H1 (cell line): ENCODE data around the gene RPS18. TPM values are rescaled to one million over a fixed set of nuclear protein-coding genes. Genes with fewer than 3 reads are reported as not detected.
A peak's percentile ranks its signal among the peaks of the same experiment; 100 is the strongest.

Source experiments
- CTCF ChIA-PET: fragments of 300-600 bp; sonication (Branson Sonifier 250); formaldehyde crosslinking; loops from one replicate; lab custom pipeline; 2021; ENCODE audit not compliant: partially characterized antibody; lab: Charles Lee
- POLR2A ChIA-PET: fragments of 300-600 bp; sonication (Branson Sonifier 250); formaldehyde crosslinking; loops from one replicate; lab custom pipeline; 2021; ENCODE audit warnings: inconsistent platforms; ENCODE audit not compliant: partially characterized antibody; lab: Charles Lee
- DNase-seq, 2 experiments: peaks; one replicate each; pipeline versions ENCODE4 v3.0.0 to v3.0.0-alpha.2; 2010 to 2022; ENCODE audit warnings: low spot score in 2 of 2, low read depth in 1 of 2, mixed read lengths in 1 of 2
- FAIRE-seq: peaks from 2 replicates; lab custom pipeline; 2011; peaks lifted over from hg19 to GRCh38; lab: Jason Lieb, UNC
- H2AFZ ChIP-seq: 2 replicates; pipeline ENCODE4 v1.8.1; 2012; ENCODE audit warnings: low read length, inconsistent platforms
- H2AK5ac ChIP-seq: 2 replicates; pipeline ENCODE4 v1.6.1; 2013; ENCODE audit warnings: low read depth, low read length
- H2BK120ac ChIP-seq: replicated peaks from 2 replicates; pipeline ENCODE3; 2013; ENCODE audit warnings: low read depth, low read length, inconsistent platforms
- H2BK12ac ChIP-seq: 2 replicates; pipeline ENCODE4 v1.6.1; 2013; ENCODE audit warnings: low read depth, low read length
- H2BK15ac ChIP-seq: 2 replicates; pipeline ENCODE4 v1.6.1; 2013; ENCODE audit warnings: low read length
- H2BK20ac ChIP-seq: 2 replicates; pipeline ENCODE4 v1.6.1; 2013; ENCODE audit warnings: low read length
- H2BK5ac ChIP-seq: 2 replicates; pipeline ENCODE4 v1.6.1; 2013; ENCODE audit warnings: low read depth, low read length
- H3K14ac ChIP-seq: 2 replicates; pipeline ENCODE4 v1.6.1; 2013; ENCODE audit warnings: inconsistent platforms; ENCODE audit not compliant: insufficient read length
- H3K18ac ChIP-seq: 2 replicates; pipeline ENCODE4 v1.6.1; 2013; ENCODE audit warnings: low read length; ENCODE audit errors: extremely low read depth
- H3K23ac ChIP-seq: 2 replicates; pipeline ENCODE4 v1.6.1; 2013; ENCODE audit warnings: inconsistent platforms; ENCODE audit not compliant: insufficient read length
- H3K23me2 ChIP-seq: 2 replicates; pipeline ENCODE4 v1.6.1; 2013; ENCODE audit warnings: low read depth, low read length
- H3K27ac ChIP-seq: 2 replicates; pipeline ENCODE4 v1.6.1; 2011; ENCODE audit warnings: low read depth, low read length, inconsistent platforms
- H3K27me3 ChIP-seq, 4 experiments: replicated peaks in 1 of 4; 1 replicate in 1 of 4; 2 replicates in 3 of 4; pipeline versions ENCODE4 v1.6.1 to v1.8.1; 2011 to 2013; ENCODE audit warnings: low read length in 3 of 4, mild to moderate bottlenecking in 3 of 4, inconsistent platforms in 2 of 4, mixed read lengths in 2 of 4, moderate library complexity in 1 of 4; ENCODE audit not compliant: control insufficient read depth in 3 of 4, insufficient read depth in 3 of 4; ENCODE audit errors: extremely low read depth in 1 of 4
- H3K36me3 ChIP-seq, 4 experiments: 2 replicates each; pipeline versions ENCODE4 v1.6.1 to v1.8.1; 2011 to 2013; ENCODE audit warnings: mild to moderate bottlenecking in 4 of 4, low read length in 3 of 4, moderate library complexity in 2 of 4, control low read depth in 1 of 4, inconsistent platforms in 1 of 4; ENCODE audit not compliant: insufficient read depth in 4 of 4, control insufficient read depth in 2 of 4
- H3K4ac ChIP-seq: replicated peaks from 2 replicates; pipeline ENCODE3; 2013; ENCODE audit warnings: low read length, low read depth, mixed read lengths, inconsistent platforms; ENCODE audit not compliant: insufficient read length
- H3K4me1 ChIP-seq, 4 experiments: replicated peaks in 1 of 4; 1 replicate in 1 of 4; 2 replicates in 3 of 4; pipeline versions ENCODE4 v1.6.1 to v1.8.1; 2011 to 2013; ENCODE audit warnings: low read length in 3 of 4, inconsistent platforms in 2 of 4, mixed read lengths in 1 of 4; ENCODE audit not compliant: insufficient read depth in 4 of 4, control insufficient read depth in 3 of 4
- H3K4me2 ChIP-seq, 2 experiments: 2 replicates each; pipeline versions ENCODE4 v1.6.1 to v1.8.1; 2011 to 2013; ENCODE audit warnings: low read depth in 2 of 2, low read length in 2 of 2, control low read depth in 1 of 2, inconsistent platforms in 1 of 2, mild to moderate bottlenecking in 1 of 2; ENCODE audit not compliant: insufficient read depth in 1 of 2
- H3K4me3 ChIP-seq, 4 experiments: fragments of 200-600, 300-600 bp in 1 of 4; sonication (generic), shearing (Covaris generic), sonication (Bioruptor Twin) in 1 of 4; 2 replicates each; pipeline versions ENCODE4 v1.5.1 to v1.8.1; 2011 to 2016; ENCODE audit warnings: low read length in 4 of 4, low read depth in 3 of 4, control low read depth in 2 of 4, inconsistent platforms in 2 of 4, mild to moderate bottlenecking in 2 of 4, mixed read lengths in 1 of 4, moderate library complexity in 1 of 4; ENCODE audit not compliant: insufficient read depth in 2 of 4; ENCODE audit errors: extremely low read depth in 1 of 4
- H3K56ac ChIP-seq: replicated peaks from 2 replicates; pipeline ENCODE3; 2013; ENCODE audit warnings: low read depth, mild to moderate bottlenecking, mixed read lengths, low read length, inconsistent platforms; ENCODE audit not compliant: insufficient read length
- H3K79me1 ChIP-seq: 2 replicates; pipeline ENCODE4 v1.6.1; 2013; ENCODE audit warnings: low read depth, low read length, control low read depth
- H3K79me2 ChIP-seq, 2 experiments: 2 replicates each; pipeline versions ENCODE4 v1.6.1 to v1.8.1; 2012 to 2013; ENCODE audit warnings: low read length in 2 of 2, mild to moderate bottlenecking in 2 of 2, inconsistent platforms in 1 of 2; ENCODE audit not compliant: insufficient read depth in 2 of 2, control insufficient read depth in 1 of 2
- H3K9ac ChIP-seq, 4 experiments: replicated peaks in 1 of 4; 1 replicate in 1 of 4; 2 replicates in 3 of 4; pipeline versions ENCODE4 v1.6.1 to v1.8.1; 2011 to 2013; ENCODE audit warnings: low read depth in 3 of 4, low read length in 3 of 4, control low read depth in 2 of 4, mild to moderate bottlenecking in 2 of 4, moderate library complexity in 2 of 4, inconsistent platforms in 1 of 4; ENCODE audit errors: extremely low read depth in 1 of 4
- H3K9me3 ChIP-seq, 2 experiments: 2 replicates each; pipeline versions ENCODE4 v1.6.1 to v1.8.1; 2012 to 2013; ENCODE audit warnings: mild to moderate bottlenecking in 2 of 2, moderate library complexity in 2 of 2, control low read depth in 1 of 2, inconsistent platforms in 1 of 2, low read depth in 1 of 2, low read length in 1 of 2, mixed read lengths in 1 of 2; ENCODE audit not compliant: insufficient read depth in 2 of 2
- H4K20me1 ChIP-seq, 2 experiments: replicated peaks in 1 of 2; 2 replicates each; pipeline versions ENCODE3 to v1.8.1; 2011 to 2013; ENCODE audit warnings: inconsistent platforms in 2 of 2, low read length in 2 of 2, mild to moderate bottlenecking in 1 of 2; ENCODE audit not compliant: insufficient read depth in 2 of 2, control insufficient read depth in 1 of 2
- H4K5ac ChIP-seq: 2 replicates; pipeline ENCODE4 v1.6.1; 2013; ENCODE audit warnings: low read length, low read depth, mixed read lengths, inconsistent platforms; ENCODE audit not compliant: insufficient read length
- H4K8ac ChIP-seq: 2 replicates; pipeline ENCODE4 v1.8.0; 2013; ENCODE audit warnings: mild to moderate bottlenecking, moderate library complexity, low read length, inconsistent platforms; ENCODE audit not compliant: insufficient read depth; ENCODE audit errors: extremely low read depth
- H4K91ac ChIP-seq: replicated peaks from 2 replicates; pipeline ENCODE3; 2013; ENCODE audit warnings: low read length, mixed read lengths, inconsistent platforms; ENCODE audit not compliant: insufficient read length
- ATF3 ChIP-seq: IDR thresholded peaks from 2 replicates; pipeline ENCODE4 v1.6.1; 2011; ENCODE audit warnings: low read depth, mild to moderate bottlenecking, low read length; ENCODE audit not compliant: insufficient read depth
- BCL11A ChIP-seq, 2 experiments: IDR thresholded peaks; one replicate each; pipeline ENCODE4 v1.6.1; 2011; ENCODE audit warnings: low read depth in 2 of 2, low read length in 2 of 2, mild to moderate bottlenecking in 2 of 2
- CBX8 ChIP-seq: fragments of 300-800, 300-1000 bp; sonication (generic); IDR thresholded peaks from 2 replicates; pipeline ENCODE4 v1.7.1; 2016; ENCODE audit warnings: low read depth, low read length, borderline replicate concordance
- CREB1 ChIP-seq: IDR thresholded peaks from 2 replicates; pipeline ENCODE4 v1.6.1; 2012; ENCODE audit warnings: inconsistent platforms
- CTBP2 ChIP-seq: IDR thresholded peaks from 2 replicates; pipeline ENCODE4 v1.7.0; 2011; ENCODE audit warnings: borderline replicate concordance, mild to moderate bottlenecking, moderate library complexity, mixed read lengths, low read length; ENCODE audit not compliant: insufficient read depth, insufficient read length
- EZH2 ChIP-seq: fragments of 200-600 bp; sonication (generic); IDR thresholded peaks from 2 replicates; pipeline ENCODE4 v1.7.1; 2012; ENCODE audit warnings: low read depth, mild to moderate bottlenecking, moderate library complexity, low read length, inconsistent platforms; ENCODE audit not compliant: severe bottlenecking
- GABPA ChIP-seq: IDR thresholded peaks from 2 replicates; pipeline ENCODE4 v1.6.1; 2011; ENCODE audit warnings: mild to moderate bottlenecking, low read length, moderate library complexity, borderline replicate concordance; ENCODE audit not compliant: insufficient read depth
- NANOG ChIP-seq: IDR thresholded peaks from 2 replicates; pipeline ENCODE4 v1.6.1; 2011; ENCODE audit warnings: low read length, low read depth, mild to moderate bottlenecking, inconsistent platforms; ENCODE audit not compliant: insufficient read depth, poor library complexity, severe bottlenecking
- POU5F1 ChIP-seq: IDR thresholded peaks from 2 replicates; pipeline ENCODE4 v1.6.1; 2011; ENCODE audit warnings: low read depth, mild to moderate bottlenecking, low read length, moderate library complexity
- SP2 ChIP-seq: IDR thresholded peaks from 2 replicates; pipeline ENCODE4 v1.6.1; 2012; ENCODE audit warnings: mild to moderate bottlenecking, low read length, inconsistent platforms
- YY1 ChIP-seq: IDR thresholded peaks from 2 replicates; pipeline ENCODE4 v1.6.1; 2011; ENCODE audit warnings: low read depth, mild to moderate bottlenecking, low read length
- WGBS, 2 experiments: shearing (Covaris generic) in 1 of 2; methylation state at CpG; one replicate each; pipeline versions ENCODE4 v1.1.6 to v1.1.7; 2013 to 2015; ENCODE audit warnings: low lambda C conversion rate in 2 of 2, mixed read lengths in 2 of 2, inconsistent platforms in 1 of 2, low coverage in 1 of 2, missing lambda C conversion rate in 1 of 2; ENCODE audit not compliant: insufficient replicate concordance in 2 of 2, insufficient coverage in 1 of 2, insufficient read length in 1 of 2; ENCODE audit errors: extremely low coverage in 1 of 2, missing lambda C conversion rate in 1 of 2; 5-methylcytosine and 5-hydroxymethylcytosine counted together
- polyA plus RNA-seq, 7 experiments: library from polyadenylated mRNA; depleted of rRNA in 3 of 7; stranded (reverse) in 5 of 7; unstranded in 2 of 7; fragments of >200 nt in 5 of 7; fragments of 200-250 nt in 2 of 7; gene quantifications; 1 replicate in 5 of 7; 2 replicates in 1 of 7; 4 replicates in 1 of 7; pipeline versions ENCODE4 v1.2.1 to v1.2.3, GENCODE V29; 2011 to 2013; ENCODE audit warnings: missing spikeins in 2 of 7, mixed read lengths in 2 of 7
- total RNA-seq: library from RNA; stranded (reverse); fragmentation: NEBNext Ultra II Directional; extraction: Animal tissue kit (Norgen Biotek cat#: 25700); gene quantifications from 2 replicates; pipeline ENCODE4 v1.2.1, GENCODE V29; 2021
- TF ChIP-seq, protein P1 (sequence below): IDR thresholded peaks from 2 replicates; pipeline ENCODE4 v1.6.1; 2012; ENCODE audit warnings: inconsistent platforms

The RPS18 gene
- total and polyA plus RNA-seq, 2 of the 8 experiments (the other 6 are each of a cell fraction or from before 2014, with no cell fraction given): 2,796 to 7,099 TPM

DNA sequence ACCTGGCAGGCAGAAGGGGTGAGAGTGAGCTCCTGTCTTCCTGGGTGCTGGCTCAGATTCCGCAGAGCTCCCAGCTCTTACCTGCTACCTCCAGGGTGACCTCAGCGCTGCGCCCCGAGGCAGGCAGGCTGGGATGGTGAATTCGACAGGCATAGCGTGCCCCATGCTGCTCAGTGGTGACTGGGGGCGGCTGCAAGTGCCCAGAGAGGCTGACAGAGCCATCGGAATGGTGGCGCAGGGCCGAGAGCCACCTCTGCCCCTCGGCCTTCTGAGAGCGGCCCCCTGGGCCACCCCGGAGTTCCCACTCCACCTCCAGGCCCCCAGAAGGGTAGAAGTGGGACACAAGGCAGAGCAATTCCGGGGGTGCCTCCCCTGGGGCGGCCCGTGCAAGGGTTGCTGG is 32.3 kb downstream of the RPS18 start:
- Histone ChIP-seq H3K4ac (no peak overlapping the region), H4K8ac (peak overlapping the region; percentile 66), H3K56ac (no peak overlapping the region), H3K23ac (no peak overlapping the region), H2BK20ac (no peak overlapping the region), H3K23me2 (peaks cover 1% of the 10 kb centered on the region; the same call in 1 of the 2 replicates), H4K91ac (no peak overlapping the region), H3K27me3 (no peaks in the 10 kb centered on the region), H3K18ac (no peak overlapping the region), H3K4me2 (no peak overlapping the region), H2BK15ac (no peak overlapping the region), H3K9ac (no peak overlapping the region; a peak in 1 of 7 replicates), H3K79me2 (peaks cover 0 to 15% of the 10 kb centered on the region in 2 experiments; a peak in 2 of 4 replicates), H2BK12ac (no peak overlapping the region), H4K5ac (no peak overlapping the region), H3K27ac (no peak overlapping the region), H4K20me1 (peaks cover 0 to 4% of the 10 kb centered on the region in 2 experiments), H3K14ac (no peak overlapping the region), H3K4me1 (no peaks in the 10 kb centered on the region), H3K36me3 (no peaks in the 10 kb centered on the region; a peak in 2 of 8 replicates), H2AFZ (no peak overlapping the region), H2BK5ac (no peak overlapping the region), H3K4me3 (no peak overlapping the region), H3K79me1 (0 out of 2 replicates have a peak, but pooled peaks cover 3% of the 10 kb centered on the region), H2BK120ac (no peak overlapping the region), H3K9me3 (no peaks in the 10 kb centered on the region), H2AK5ac (no peak overlapping the region)
- FAIRE-seq: no peak
- CTCF ChIA-PET: no interaction called here
- 91% methylated on average over 16 of the region's 16 CpGs; no CpG with 5 or more reads in 1 of the 2 experiments for WGBS, 2 experiments
- DNase-seq: no peak
- TF ChIP-seq CBX8: no peak
- no peak for TF ChIP-seq YY1
- TF ChIP-seq SP2: no peak
- TF ChIP-seq BCL11A (IDR thresholded peaks at IDR 0.05; ENCODE audit: low read depth in 2 of 2, low read length in 2 of 2): no peak
- TF ChIP-seq, protein P1, sequence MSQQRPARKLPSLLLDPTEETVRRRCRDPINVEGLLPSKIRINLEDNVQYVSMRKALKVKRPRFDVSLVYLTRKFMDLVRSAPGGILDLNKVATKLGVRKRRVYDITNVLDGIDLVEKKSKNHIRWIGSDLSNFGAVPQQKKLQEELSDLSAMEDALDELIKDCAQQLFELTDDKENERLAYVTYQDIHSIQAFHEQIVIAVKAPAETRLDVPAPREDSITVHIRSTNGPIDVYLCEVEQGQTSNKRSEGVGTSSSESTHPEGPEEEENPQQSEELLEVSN: no peak
- no peak for TF ChIP-seq EZH2
- no peak for TF ChIP-seq CTBP2
- TF ChIP-seq ATF3: no peak
- no peak for TF ChIP-seq GABPA
- no peak for TF ChIP-seq CREB1
- no peak for TF ChIP-seq POU5F1
- TF ChIP-seq NANOG: no peak
- POLR2A ChIA-PET: interaction anchor here (0.5 kb wide), 1 partner anchor 20 kb away, joined by 3 read pairs; no protein-coding TSS in a partner anchor
